Esophagus (tissue), 2 donors: ENCODE results near the gene LKAAEAR1. TPM values are rescaled to one million over a fixed set of nuclear protein-coding genes. Genes with fewer than 3 reads are reported as not detected.

Experiments
- H3K27ac ChIP-seq, 2 donors: one replicate each; pipeline ENCODE4 v1.5.1; 2013; ENCODE audit warnings: low read depth in 2 of 2, mild to moderate bottlenecking in 2 of 2, inconsistent platforms in 1 of 2, low read length in 1 of 2, moderate library complexity in 1 of 2
- H3K27me3 ChIP-seq, 2 donors: one replicate each; pipeline ENCODE4 v1.6.1; 2013; ENCODE audit warnings: low read length in 2 of 2, control low read depth in 1 of 2, mild to moderate bottlenecking in 1 of 2; ENCODE audit not compliant: insufficient read depth in 2 of 2, control insufficient read depth in 1 of 2
- H3K36me3 ChIP-seq, 2 donors: one replicate each; pipeline ENCODE4 v1.6.1; 2013; ENCODE audit warnings: low read length in 1 of 2; ENCODE audit not compliant: control insufficient read depth in 2 of 2, insufficient read depth in 2 of 2
- H3K4me1 ChIP-seq, 2 donors: one replicate each; pipeline ENCODE4 v1.6.1; 2013; ENCODE audit warnings: low read length in 1 of 2; ENCODE audit not compliant: control insufficient read depth in 2 of 2, insufficient read depth in 2 of 2
- H3K4me3 ChIP-seq, 2 donors: one replicate each; pipeline ENCODE4 v1.5.1; 2013; ENCODE audit warnings: low read length in 2 of 2, mild to moderate bottlenecking in 2 of 2, low read depth in 1 of 2, moderate library complexity in 1 of 2
- H3K9me3 ChIP-seq, 2 donors: one replicate each; pipeline ENCODE4 v1.6.1; 2013; ENCODE audit warnings: mild to moderate bottlenecking in 2 of 2, low read depth in 1 of 2, low read length in 1 of 2, moderate library complexity in 1 of 2; ENCODE audit not compliant: control insufficient read depth in 2 of 2, insufficient read depth in 1 of 2
- WGBS, 2 donors: extraction: QIAGEN DNeasy Blood & Tissue Kit; methylation state at CpG; one replicate each; pipeline ENCODE4 v1.1.7; 2013; 5-methylcytosine and 5-hydroxymethylcytosine counted together
- polyA plus RNA-seq, 2 donors: library from polyadenylated mRNA; stranded (reverse); fragments of 200-250 nt; gene quantifications; one replicate each; pipeline ENCODE4 v1.2.3, GENCODE V29; 2013
- donor health status: healthy with polysubstance abuse.
- donor health status: Bipolar disorder and iron deficiency.

Gene LKAAEAR1
- polyA plus RNA-seq, 2 donors = 0.09 TPM; not detected in 1

GRCh38 chr20:64062276-64062595 is 22.0 kb downstream of the LKAAEAR1 start:
- Histone ChIP-seq H3K27me3 (no peaks in the 10 kb centered on the region), H3K4me1 (peaks cover 6 to 15% of the 10 kb centered on the region in 2 donors), H3K27ac (peak overlapping the region; percentile 83 to 84), H3K9me3 (no peaks in the 10 kb centered on the region), H3K36me3 (no peaks in the 10 kb centered on the region), H3K4me3 (peak overlapping the region; percentile 42 to 57)
- WGBS, 2 donors = 54 to 55% methylated on average over 5 of the region's 5 CpGs

GRCh38 chr20:64058536-64058935 is 25.7 kb downstream of the LKAAEAR1 start:
- no peak overlapping the region for H3K27ac ChIP-seq
- 66 to 74% methylated on average over 12 of the region's 12 CpGs for WGBS, 2 donors
- peaks cover 2 to 14% of the 10 kb centered on the region in 2 donors for H3K4me1 ChIP-seq

GRCh38 chr20:64057628-64058498 is 26.3 kb downstream of the LKAAEAR1 start:
- Histone ChIP-seq H3K4me1 (peaks cover 3 to 20% of the 10 kb centered on the region in 2 donors), H3K27me3 (no peaks in the 10 kb centered on the region), H3K36me3 (no peaks in the 10 kb centered on the region), H3K9me3 (no peaks in the 10 kb centered on the region), H3K27ac (peak overlapping the region in 1 of 2 donors; percentile 27), H3K4me3 (no peak overlapping the region)
- WGBS, 2 donors = 33 to 37% methylated on average over 31 to 33 of the region's 33 CpGs

More at GRCh38 chr20:64058536-64058935, 25.7 kb downstream of the LKAAEAR1 start:
- Histone ChIP-seq H3K27me3 (no peaks in the 10 kb centered on the region), H3K9me3 (no peaks in the 10 kb centered on the region), H3K36me3 (no peaks in the 10 kb centered on the region), H3K4me3 (no peak overlapping the region)

GRCh38 chr20:64056889-64057627 is 27.1 kb downstream of the LKAAEAR1 start:
- WGBS, 2 donors = 52 to 58% methylated on average over 38 to 39 of the region's 39 CpGs
- no peaks in the 10 kb centered on the region for H3K27me3 ChIP-seq
- peaks cover 5 to 17% of the 10 kb centered on the region in 2 donors for H3K4me1 ChIP-seq
- no peaks in the 10 kb centered on the region for H3K36me3 ChIP-seq
- no peak overlapping the region for H3K4me3 ChIP-seq
- no peaks in the 10 kb centered on the region for H3K9me3 ChIP-seq
- H3K27ac ChIP-seq = peak overlapping the region; percentile 37

GRCh38 chr20:64056639-64056888 is 27.6 kb downstream of the LKAAEAR1 start:
- Histone ChIP-seq H3K27ac (no peak overlapping the region), H3K4me3 (no peak overlapping the region), H3K27me3 (no peaks in the 10 kb centered on the region), H3K4me1 (peaks cover 5 to 16% of the 10 kb centered on the region in 2 donors), H3K9me3 (no peaks in the 10 kb centered on the region), H3K36me3 (no peaks in the 10 kb centered on the region)
- WGBS, 2 donors = 46 to 55% methylated on average over 7 of the region's 7 CpGs

GRCh38 chr20:64055893-64056638 is 28.1 kb downstream of the LKAAEAR1 start:
- H3K4me3 ChIP-seq = no peak overlapping the region
- 44 to 52% methylated on average over 20 to 22 of the region's 22 CpGs for WGBS, 2 donors
- peaks cover 5 to 16% of the 10 kb centered on the region in 2 donors for H3K4me1 ChIP-seq
- H3K27ac ChIP-seq = peak overlapping the region in 1 of 2 donors; percentile 28
- no peaks in the 10 kb centered on the region for H3K36me3 ChIP-seq
- no peaks in the 10 kb centered on the region for H3K9me3 ChIP-seq
- no peaks in the 10 kb centered on the region for H3K27me3 ChIP-seq

- no peaks in the 10 kb centered on the region for H3K27me3 ChIP-seq
- H3K4me3 ChIP-seq = no peak overlapping the region
- H3K4me1 ChIP-seq = peaks cover 5 to 16% of the 10 kb centered on the region in 2 donors
- peak overlapping the region; percentile 22 to 47 for H3K27ac ChIP-seq
- WGBS, 2 donors = 60 to 82% methylated on average over 6 to 9 of the region's 9 CpGs
- no peaks in the 10 kb centered on the region for H3K9me3 ChIP-seq
- no peaks in the 10 kb centered on the region for H3K36me3 ChIP-seq
Observed at GRCh38 chr20:64055396-64055892, 28.8 kb downstream of the LKAAEAR1 start.

- peaks cover 0 to 7% of the 10 kb centered on the region in 2 donors for H3K27me3 ChIP-seq
- H3K9me3 ChIP-seq = no peaks in the 10 kb centered on the region
- H3K27ac ChIP-seq = peak overlapping the region in 1 of 2 donors; percentile 44
- H3K4me3 ChIP-seq = no peak overlapping the region
- 34 to 42% methylated on average over 16 to 17 of the region's 17 CpGs for WGBS, 2 donors
- no peaks in the 10 kb centered on the region for H3K36me3 ChIP-seq
- H3K4me1 ChIP-seq = peaks cover 7 to 18% of the 10 kb centered on the region in 2 donors
Observed at GRCh38 chr20:64053841-64054661, 30.1 kb downstream of the LKAAEAR1 start.
